ENCODE data around the gene GZF1. TPM values are rescaled to one million over a fixed set of nuclear protein-coding genes. Genes with fewer than 3 reads are reported as not detected.

GZF1 gene
- total and polyA plus RNA-seq, 12 donors = 8.6 to 42.7 (median 27.1) TPM

DNA sequence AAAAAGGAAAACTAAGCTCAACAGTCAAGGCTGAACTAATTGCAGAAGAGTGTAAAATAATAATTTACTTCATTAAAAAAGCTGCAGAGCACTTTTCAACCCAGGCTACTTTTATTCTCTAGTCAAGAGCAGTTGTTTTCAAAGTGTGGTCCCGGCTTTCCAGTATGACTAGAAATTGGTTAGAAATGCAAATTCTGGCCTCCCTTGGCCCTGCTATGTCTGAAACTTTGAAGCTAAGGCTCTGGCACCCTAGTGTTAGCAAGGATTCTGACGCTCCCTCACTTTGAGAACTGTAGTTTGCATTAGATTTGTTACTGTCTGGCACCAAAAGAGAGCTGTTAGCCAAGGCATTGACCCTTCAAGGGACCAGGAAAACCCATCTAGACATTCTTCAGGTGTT, 20.9 kb upstream of the GZF1 start:
- Histone ChIP-seq H3K27ac (no peak overlapping the region), H3K4me1 (peaks cover 0 to 10% (median 0%) of the 10 kb centered on the region in 9 donors), H3K9me3 (peaks cover 0 to 3% (median 0%) of the 10 kb centered on the region in 11 donors), H3K4me3 (no peak overlapping the region), H3K36me3 (no peaks in the 10 kb centered on the region), H3K27me3 (no peaks in the 10 kb centered on the region)
- ATAC-seq (no peak), DNase-seq (no peak)
- TF ChIP-seq, protein P1, sequence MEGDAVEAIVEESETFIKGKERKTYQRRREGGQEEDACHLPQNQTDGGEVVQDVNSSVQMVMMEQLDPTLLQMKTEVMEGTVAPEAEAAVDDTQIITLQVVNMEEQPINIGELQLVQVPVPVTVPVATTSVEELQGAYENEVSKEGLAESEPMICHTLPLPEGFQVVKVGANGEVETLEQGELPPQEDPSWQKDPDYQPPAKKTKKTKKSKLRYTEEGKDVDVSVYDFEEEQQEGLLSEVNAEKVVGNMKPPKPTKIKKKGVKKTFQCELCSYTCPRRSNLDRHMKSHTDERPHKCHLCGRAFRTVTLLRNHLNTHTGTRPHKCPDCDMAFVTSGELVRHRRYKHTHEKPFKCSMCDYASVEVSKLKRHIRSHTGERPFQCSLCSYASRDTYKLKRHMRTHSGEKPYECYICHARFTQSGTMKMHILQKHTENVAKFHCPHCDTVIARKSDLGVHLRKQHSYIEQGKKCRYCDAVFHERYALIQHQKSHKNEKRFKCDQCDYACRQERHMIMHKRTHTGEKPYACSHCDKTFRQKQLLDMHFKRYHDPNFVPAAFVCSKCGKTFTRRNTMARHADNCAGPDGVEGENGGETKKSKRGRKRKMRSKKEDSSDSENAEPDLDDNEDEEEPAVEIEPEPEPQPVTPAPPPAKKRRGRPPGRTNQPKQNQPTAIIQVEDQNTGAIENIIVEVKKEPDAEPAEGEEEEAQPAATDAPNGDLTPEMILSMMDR (IDR thresholded peaks at IDR 0.05) = no peak
- WGBS, 2 donors = 80 to 81% methylated on average over 2 of the region's 2 CpGs
- intact Hi-C loops (cut with DNase I) = loop anchor here in 9 of 10 donors (2.0 to 10.0 kb wide), 10 partner anchors 96 to 1009 kb away; partner anchors contain the start of gene THBD (in 1 of the 9)

DNA sequence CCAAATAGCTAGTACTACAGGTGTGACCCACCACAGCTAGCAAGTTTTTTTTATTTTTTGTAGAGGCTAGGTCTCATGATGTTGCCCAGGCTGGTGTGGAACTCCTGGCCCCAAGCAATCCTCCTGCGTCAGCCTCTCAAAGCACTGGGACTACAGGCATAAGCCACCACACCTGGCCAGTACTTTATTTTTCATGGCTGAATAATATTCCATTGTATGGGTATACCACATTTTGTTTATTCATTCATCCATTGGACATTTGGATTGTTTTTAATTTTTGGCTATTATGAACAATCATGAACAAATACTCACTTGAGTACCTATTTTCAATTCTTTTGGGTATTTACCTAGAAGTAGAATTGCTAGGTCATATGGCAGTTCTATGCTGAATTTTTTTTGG, 18.4 kb upstream of the GZF1 start:
- intact Hi-C loops (cut with DNase I) = loop anchor here in 9 of 10 donors (5.0 to 10.0 kb wide), 9 partner anchors 99 to 1011 kb away; partner anchors contain the start of gene THBD (in 1 of the 9)
- no peaks in the 10 kb centered on the region for H3K27me3 ChIP-seq
- H3K4me3 ChIP-seq = no peak overlapping the region
- no peaks in the 10 kb centered on the region for H3K36me3 ChIP-seq
- no peak overlapping the region for H3K27ac ChIP-seq
- 97 to 100% methylated on average over 1 of the region's 1 CpG for WGBS, 2 donors
- H3K9me3 ChIP-seq = peaks cover 0 to 3% (median 0%) of the 10 kb centered on the region in 11 donors
- no peak for DNase-seq
- ATAC-seq = no peak
- TF ChIP-seq, protein P1 (IDR thresholded peaks at IDR 0.05) = no peak
- H3K4me1 ChIP-seq = peaks cover 0 to 10% (median 0%) of the 10 kb centered on the region in 9 donors

DNA sequence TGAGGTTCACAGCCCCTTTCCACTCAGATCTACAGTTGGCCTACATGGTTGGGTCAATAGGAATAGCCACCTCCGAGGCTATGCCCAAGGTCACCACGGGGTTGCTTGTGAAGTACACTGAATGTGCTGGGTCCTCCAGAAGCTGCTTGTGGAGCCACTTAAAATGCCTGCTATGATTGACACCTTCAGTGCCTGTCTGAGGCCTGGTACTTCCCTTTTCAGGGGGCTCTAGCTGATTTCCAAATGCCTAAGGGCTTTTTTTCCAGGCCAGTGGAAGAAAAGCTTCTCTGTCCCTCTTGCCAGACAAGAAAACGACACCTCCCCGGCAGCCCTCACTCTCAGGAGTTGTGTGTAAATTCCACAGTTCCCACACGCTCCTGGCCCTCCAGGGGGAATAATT, 17.6 kb upstream of the GZF1 start:
- Histone ChIP-seq H3K9me3 (peaks cover 0 to 3% (median 0%) of the 10 kb centered on the region in 11 donors), H3K4me1 (peaks cover 0 to 15% (median 5%) of the 10 kb centered on the region in 9 donors), H3K4me3 (no peak overlapping the region), H3K36me3 (no peaks in the 10 kb centered on the region), H3K27me3 (no peaks in the 10 kb centered on the region), H3K27ac (no peak overlapping the region)
- ATAC-seq = no peak
- intact Hi-C loops (cut with DNase I) = loop anchor here in 9 of 10 donors (5.0 to 10.0 kb wide), 9 partner anchors 100 to 1012 kb away; partner anchors contain the start of gene THBD (in 1 of the 9)
- WGBS, 2 donors = 56 to 69% methylated on average over 5 of the region's 5 CpGs
- TF ChIP-seq, protein P1 (IDR thresholded peaks at IDR 0.05) = no peak
- no peak for DNase-seq

DNA sequence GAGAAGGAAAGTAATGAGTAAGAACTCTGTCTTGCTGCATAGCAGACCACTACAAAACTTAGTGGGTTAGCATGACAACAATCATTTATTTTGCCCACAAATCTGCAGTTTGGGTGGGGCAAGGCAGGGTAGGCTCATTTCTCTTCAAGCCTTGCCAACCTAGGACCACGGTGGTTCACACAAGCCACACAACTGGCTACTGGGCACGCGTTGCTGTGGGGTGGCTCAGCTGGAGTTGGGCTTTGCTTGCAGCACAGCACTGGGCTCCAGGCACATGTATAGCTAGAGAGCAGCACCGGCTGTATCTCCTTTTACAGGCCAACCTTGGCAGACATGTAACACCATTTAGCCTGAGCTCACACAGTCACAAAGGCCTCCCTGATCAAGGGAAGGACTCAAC, 16.0 kb upstream of the GZF1 start:
- WGBS, 2 donors = 85 to 93% methylated on average over 4 of the region's 4 CpGs
- TF ChIP-seq, protein P1 (IDR thresholded peaks at IDR 0.05) = no peak
- Histone ChIP-seq H3K27me3 (no peaks in the 10 kb centered on the region), H3K36me3 (no peaks in the 10 kb centered on the region), H3K4me3 (no peak overlapping the region), H3K9me3 (peaks cover 0 to 3% (median 0%) of the 10 kb centered on the region in 11 donors), H3K27ac (no peak overlapping the region), H3K4me1 (peaks cover 0 to 11% (median 9%) of the 10 kb centered on the region in 9 donors)
- ATAC-seq (no peak), DNase-seq (no peak)
- intact Hi-C loops (cut with DNase I) = loop anchor here in 7 of 10 donors (5.0 to 10.0 kb wide), 6 partner anchors 101 to 1001 kb away; partner anchors contain the start of gene CST9 (in 2 of the 7)
